ENCODE data around the gene SPATA13. TPM values are rescaled to one million over a fixed set of nuclear protein-coding genes. Genes with fewer than 3 reads are reported as not detected.
A peak's percentile ranks its signal among the peaks of the same experiment; 100 is the strongest.

The SPATA13 gene
- total RNA-seq, 1 donor from 2014 or later: 44.2 TPM

- Histone ChIP-seq H3K9me3 (no peaks in the 10 kb centered on the region), H3K36me3 (peaks cover 87% of the 10 kb centered on the region), H3K4me1 (peaks cover 10% of the 10 kb centered on the region), H3K4me3 (no peak overlapping the region), H3K27ac (no peak overlapping the region), H3K27me3 (ENCODE audit: low read depth) (no peaks in the 10 kb centered on the region)
- no peak for ATAC-seq
- no peak for TF ChIP-seq CTCF (IDR thresholded peaks at IDR 0.05)
- DNase-seq: no peak
- intact Hi-C loops (cut with DNase I): no loop called here
Measured at GRCh38 chr13:24301911-24302310, 141.4 kb downstream of the SPATA13 start.

DNA sequence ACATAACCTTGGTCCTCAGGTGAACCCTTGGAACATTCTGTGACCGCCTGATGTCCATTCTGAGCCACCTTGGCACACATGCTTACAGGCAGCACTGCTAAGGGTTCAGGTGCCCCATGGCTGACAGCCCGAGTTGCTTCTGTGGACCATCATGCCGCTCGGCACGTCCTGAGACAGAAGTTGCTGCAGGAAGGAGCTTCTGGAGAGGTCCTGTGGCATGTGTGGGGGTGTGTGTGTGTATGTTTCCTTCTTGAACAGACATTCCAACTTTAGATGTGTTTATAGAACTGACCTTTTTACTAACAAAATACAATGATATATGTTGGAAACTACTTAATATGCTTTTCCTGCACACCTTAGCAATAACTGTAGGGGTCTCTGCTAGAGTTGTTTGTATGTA is 144.1 kb downstream of the SPATA13 start:
- intact Hi-C loops (cut with DNase I): no loop called here
- Histone ChIP-seq H3K9me3 (no peaks in the 10 kb centered on the region), H3K27ac (no peak overlapping the region), H3K36me3 (peaks cover 60% of the 10 kb centered on the region), H3K4me1 (peaks cover 23% of the 10 kb centered on the region), H3K4me3 (no peak overlapping the region), H3K27me3 (ENCODE audit: low read depth) (no peaks in the 10 kb centered on the region)
- DNase-seq: no peak
- ATAC-seq: no peak
- no peak for TF ChIP-seq CTCF (IDR thresholded peaks at IDR 0.05)

- DNase-seq: no peak
- Histone ChIP-seq H3K4me1 (peaks cover 23% of the 10 kb centered on the region), H3K36me3 (peaks cover 40% of the 10 kb centered on the region), H3K9me3 (no peaks in the 10 kb centered on the region), H3K27me3 (ENCODE audit: low read depth) (no peaks in the 10 kb centered on the region), H3K27ac (no peak overlapping the region), H3K4me3 (no peak overlapping the region)
- intact Hi-C loops (cut with DNase I): no loop called here
- ATAC-seq: peak in 1 of 2 donors; percentile 51
- no peak for TF ChIP-seq CTCF (IDR thresholded peaks at IDR 0.05)
Measured at GRCh38 chr13:24306632-24307031, 146.1 kb downstream of the SPATA13 start.

DNA sequence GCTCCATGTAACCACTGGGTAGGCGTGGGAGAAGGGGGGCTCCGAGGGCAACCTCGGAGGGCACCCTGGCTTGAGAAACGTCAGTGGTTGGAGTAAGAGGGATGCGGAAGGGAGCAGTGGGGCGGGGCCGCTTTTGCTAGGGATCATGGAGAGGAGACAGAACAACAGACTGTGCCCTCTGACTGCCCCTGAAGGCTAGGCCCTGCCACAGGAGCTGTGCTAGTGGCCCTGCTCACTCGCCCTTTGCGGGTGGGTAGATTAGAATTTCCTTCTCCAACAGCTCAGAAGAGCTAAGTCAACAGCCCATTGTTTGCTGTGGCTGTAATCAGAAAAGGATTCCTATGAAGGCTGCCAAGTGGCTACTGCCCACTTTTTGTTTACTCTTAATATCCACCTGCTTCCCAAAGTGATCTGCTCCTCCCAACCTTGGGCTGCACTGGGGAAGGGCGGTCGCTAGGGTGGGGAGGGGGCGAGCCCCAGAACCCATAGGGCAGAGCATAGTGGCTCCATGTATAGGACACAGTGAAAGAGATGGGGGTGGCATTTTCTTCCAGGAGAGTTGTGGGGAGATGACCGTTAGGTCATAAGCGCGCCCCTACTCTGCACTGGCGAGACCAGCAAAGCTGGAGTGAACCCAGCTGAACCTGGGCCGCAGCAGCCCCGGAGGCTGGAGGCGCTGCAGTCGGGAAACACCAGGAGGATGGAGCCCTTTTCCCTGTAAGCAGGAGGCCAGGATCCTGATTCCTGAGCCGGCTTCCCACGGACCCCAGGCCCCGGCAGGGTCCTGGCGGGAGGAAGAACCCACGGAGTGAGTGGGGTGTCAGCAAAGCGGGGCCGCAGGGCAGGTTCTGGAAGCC is 146.9 kb downstream of the SPATA13 start:
- H3K27ac ChIP-seq: peak overlapping the region; percentile 33
- H3K4me3 ChIP-seq: no peak overlapping the region
- no peaks in the 10 kb centered on the region for H3K27me3 ChIP-seq (ENCODE audit: low read depth)
- peaks cover 23% of the 10 kb centered on the region for H3K4me1 ChIP-seq
- peaks cover 32% of the 10 kb centered on the region for H3K36me3 ChIP-seq
- DNase-seq (peak; percentile 73), ATAC-seq (peak; percentile 93 to 96)
- intact Hi-C loops (cut with DNase I): no loop called here
- H3K9me3 ChIP-seq: no peaks in the 10 kb centered on the region
- no peak for TF ChIP-seq CTCF (IDR thresholded peaks at IDR 0.05)

DNA sequence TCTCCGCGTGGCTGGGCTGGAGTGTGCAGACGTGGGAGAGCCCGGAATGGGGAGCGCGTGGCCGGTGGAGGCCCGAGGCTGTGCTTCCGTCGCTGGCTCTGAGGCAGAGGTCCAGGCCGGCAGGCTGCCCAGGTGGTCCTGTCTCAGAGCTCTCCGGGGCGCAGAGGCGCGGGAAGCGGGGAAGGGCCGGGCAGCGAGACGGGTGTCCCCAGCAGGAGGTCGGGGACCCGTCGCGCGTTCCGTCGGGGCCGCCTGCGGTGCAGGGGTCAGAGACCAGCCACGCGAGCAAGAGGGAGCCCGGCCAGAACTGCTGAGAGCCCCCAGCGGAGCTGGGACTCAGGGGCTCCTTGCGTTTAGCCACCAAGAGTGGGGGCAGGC is 147.5 kb downstream of the SPATA13 start:
- peak; percentile 15 to 36 for ATAC-seq
- no peaks in the 10 kb centered on the region for H3K27me3 ChIP-seq (ENCODE audit: low read depth)
- peaks cover 26% of the 10 kb centered on the region for H3K36me3 ChIP-seq
- no peak overlapping the region for H3K27ac ChIP-seq
- intact Hi-C loops (cut with DNase I): no loop called here
- no peak overlapping the region for H3K4me3 ChIP-seq
- peaks cover 23% of the 10 kb centered on the region for H3K4me1 ChIP-seq
- TF ChIP-seq CTCF (IDR thresholded peaks at IDR 0.05): no peak
- no peak for DNase-seq
- no peaks in the 10 kb centered on the region for H3K9me3 ChIP-seq
